Smooth muscle cell (in vitro differentiated cells): ENCODE measurements around the gene MICAL2. TPM values are rescaled to one million over a fixed set of nuclear protein-coding genes. Genes with fewer than 3 reads are reported as not detected.

Experiments used
- DNase-seq: peaks from one replicate; lab custom pipeline; 2025; ENCODE audit not compliant: unreplicated experiment; lab: John Stamatoyannopoulos, UW
- H2AFZ ChIP-seq: fragments of 200-600 bp; sonication (generic); 2 replicates; pipeline ENCODE4 v1.6.0; 2016; ENCODE audit warnings: antibody characterized with exemption, low read depth, mild to moderate bottlenecking
- H3F3A ChIP-seq: fragments of 200-600 bp; sonication (generic); 2 replicates; pipeline ENCODE4 v1.6.0; 2017; ENCODE audit warnings: antibody characterized with exemption, low read depth
- H3K27ac ChIP-seq: fragments of 200-600 bp; sonication (generic); 2 replicates; pipeline ENCODE4 v1.5.1; 2016; ENCODE audit warnings: low read depth, mild to moderate bottlenecking
- H3K27me3 ChIP-seq: fragments of 200-600 bp; sonication (generic); 2 replicates; pipeline ENCODE4 v1.6.1; 2016; ENCODE audit warnings: low read depth, mild to moderate bottlenecking
- H3K36me3 ChIP-seq: fragments of 200-600 bp; sonication (generic); 2 replicates; pipeline ENCODE4 v1.5.1; 2016; ENCODE audit warnings: low read depth
- H3K4me1 ChIP-seq: fragments of 200-600 bp; sonication (generic); 2 replicates; pipeline ENCODE4 v1.5.1; 2016; ENCODE audit warnings: low read depth
- H3K4me2 ChIP-seq: fragments of 200-600 bp; sonication (generic); 2 replicates; pipeline ENCODE4 v1.6.0; 2016; ENCODE audit warnings: mild to moderate bottlenecking
- H3K4me3 ChIP-seq: fragments of 200-600 bp; sonication (generic); 2 replicates; pipeline ENCODE4 v1.5.1; 2016; ENCODE audit warnings: mild to moderate bottlenecking
- H3K79me2 ChIP-seq: fragments of 200-600 bp; sonication (generic); 2 replicates; pipeline ENCODE4 v1.6.0; 2016; ENCODE audit warnings: low read depth, mild to moderate bottlenecking
- H3K9ac ChIP-seq: fragments of 200-600 bp; sonication (generic); 2 replicates; pipeline ENCODE4 v1.6.0; 2016; ENCODE audit warnings: low read depth
- H3K9me3 ChIP-seq: fragments of 200-600 bp; sonication (generic); replicated peaks from 2 replicates; pipeline ENCODE4 v1.5.1; 2016; ENCODE audit warnings: low read depth
- H4K20me1 ChIP-seq: fragments of 200-600 bp; sonication (generic); 2 replicates; pipeline ENCODE4 v1.6.0; 2016; ENCODE audit warnings: low read depth
- WGBS: methylation state at CpG from one replicate; pipeline ENCODE4 v1.1.7; 2016; ENCODE audit warnings: low lambda C conversion rate; 5-methylcytosine and 5-hydroxymethylcytosine counted together
- polyA plus RNA-seq: library from polyadenylated mRNA; unstranded; fragments of >200 nt; fragmentation: Nextera tagmentation; extraction: Ambion mirVana; gene quantifications from 2 replicates; pipeline ENCODE4 v1.2.1, GENCODE V29; 2016
- total RNA-seq: library from RNA; depleted of rRNA; stranded (reverse); fragments of >200 nt; gene quantifications from 2 replicates; pipeline ENCODE4 v1.2.3, GENCODE V29; 2014
- TF ChIP-seq, protein P1 (sequence below): fragments of 200-600 bp; sonication (generic); IDR thresholded peaks from 2 replicates; pipeline ENCODE4 v1.5.1; 2017; ENCODE audit warnings: borderline replicate concordance, mild to moderate bottlenecking, antibody characterized with exemption; ENCODE audit not compliant: insufficient read depth, poor library complexity, severe bottlenecking

MICAL2 gene
- total and polyA plus RNA-seq, 2 experiments from 2014 or later = 161 to 287 TPM

- Histone ChIP-seq H3K79me2 (peaks cover 32% of the 10 kb centered on the region), H3K4me2 (no peak overlapping the region), H3K4me1 (peaks cover 13% of the 10 kb centered on the region), H3K27ac (peak overlapping the region; percentile 99), H3K9me3 (no peaks in the 10 kb centered on the region), H3K36me3 (no peaks in the 10 kb centered on the region), H3K4me3 (no peak overlapping the region), H3F3A (peaks cover 25% of the 10 kb centered on the region), H3K27me3 (no peaks in the 10 kb centered on the region), H4K20me1 (no peaks in the 10 kb centered on the region), H3K9ac (no peak overlapping the region), H2AFZ (no peak overlapping the region)
- TF ChIP-seq, protein P1, sequence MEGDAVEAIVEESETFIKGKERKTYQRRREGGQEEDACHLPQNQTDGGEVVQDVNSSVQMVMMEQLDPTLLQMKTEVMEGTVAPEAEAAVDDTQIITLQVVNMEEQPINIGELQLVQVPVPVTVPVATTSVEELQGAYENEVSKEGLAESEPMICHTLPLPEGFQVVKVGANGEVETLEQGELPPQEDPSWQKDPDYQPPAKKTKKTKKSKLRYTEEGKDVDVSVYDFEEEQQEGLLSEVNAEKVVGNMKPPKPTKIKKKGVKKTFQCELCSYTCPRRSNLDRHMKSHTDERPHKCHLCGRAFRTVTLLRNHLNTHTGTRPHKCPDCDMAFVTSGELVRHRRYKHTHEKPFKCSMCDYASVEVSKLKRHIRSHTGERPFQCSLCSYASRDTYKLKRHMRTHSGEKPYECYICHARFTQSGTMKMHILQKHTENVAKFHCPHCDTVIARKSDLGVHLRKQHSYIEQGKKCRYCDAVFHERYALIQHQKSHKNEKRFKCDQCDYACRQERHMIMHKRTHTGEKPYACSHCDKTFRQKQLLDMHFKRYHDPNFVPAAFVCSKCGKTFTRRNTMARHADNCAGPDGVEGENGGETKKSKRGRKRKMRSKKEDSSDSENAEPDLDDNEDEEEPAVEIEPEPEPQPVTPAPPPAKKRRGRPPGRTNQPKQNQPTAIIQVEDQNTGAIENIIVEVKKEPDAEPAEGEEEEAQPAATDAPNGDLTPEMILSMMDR = no peak
- no peak for DNase-seq
- WGBS = 97% methylated on average over 8 of the region's 8 CpGs
These were observed 45.3 kb downstream of the MICAL2 start for GRCh38 chr11:12155696-12156095.

GRCh38 chr11:12156301-12157140 is 46.1 kb downstream of the MICAL2 start:
- H3K27me3 ChIP-seq = no peaks in the 10 kb centered on the region
- H4K20me1 ChIP-seq = no peaks in the 10 kb centered on the region
- peak overlapping the region; percentile 99 for H3K27ac ChIP-seq
- TF ChIP-seq, protein P1 = no peak
- no peak overlapping the region for H3K4me3 ChIP-seq
- H3K4me2 ChIP-seq = peak overlapping the region; percentile 61
- no peak overlapping the region for H3K9ac ChIP-seq
- H3K4me1 ChIP-seq = peaks cover 19% of the 10 kb centered on the region
- WGBS = 96% methylated on average over 7 of the region's 7 CpGs
- H3K36me3 ChIP-seq = no peaks in the 10 kb centered on the region
- DNase-seq = no peak
- H3K9me3 ChIP-seq = no peaks in the 10 kb centered on the region
- no peak overlapping the region for H2AFZ ChIP-seq
- H3F3A ChIP-seq = peaks cover 27% of the 10 kb centered on the region
- H3K79me2 ChIP-seq = peaks cover 32% of the 10 kb centered on the region

- Histone ChIP-seq H3K4me1 (peaks cover 19% of the 10 kb centered on the region), H3K79me2 (peaks cover 31% of the 10 kb centered on the region), H3K27ac (peak overlapping the region; percentile 99), H3K27me3 (no peaks in the 10 kb centered on the region), H3K9ac (no peak overlapping the region), H3K36me3 (no peaks in the 10 kb centered on the region), H4K20me1 (no peaks in the 10 kb centered on the region), H3K4me3 (no peak overlapping the region), H3K9me3 (no peaks in the 10 kb centered on the region), H3F3A (peaks cover 31% of the 10 kb centered on the region), H3K4me2 (peak overlapping the region; percentile 61), H2AFZ (no peak overlapping the region)
- no peak for DNase-seq
- 67% methylated on average over 1 of the region's 1 CpG for WGBS
- TF ChIP-seq, protein P1 = no peak
These were observed 46.9 kb downstream of the MICAL2 start for GRCh38 chr11:12157241-12157661.
